Activated CD4-positive, alpha-beta T cell treated with anti-CD3 and anti-CD28 coated beads, Interleukin-2, amount 50 U/mL, for 16 hours (primary cell): ENCODE data around the gene LYZL4.

Source experiments
- DNase-seq: peaks from one replicate; pipeline ENCODE4 v3.0.0-alpha.2; 2020

LYZL4 gene

GRCh38 chr3:42410370-42411131 is at the start of gene LYZL4:
TSS of gene LYZL4 (minus strand) at chr3:42410610. CDS start at chr3:42407251, 3,359 bp downstream.
- DNase-seq: no peak

- no peak for DNase-seq
These were observed 48.7 kb upstream of the LYZL4 start for GRCh38 chr3:42459151-42459550.

GRCh38 chr3:42456211-42456610 is 45.8 kb upstream of the LYZL4 start:
- DNase-seq: no peak

GRCh38 chr3:42451546-42452230 is 41.3 kb upstream of the LYZL4 start:
- DNase-seq: no peak

GRCh38 chr3:42451116-42451515 is 40.7 kb upstream of the LYZL4 start:
- DNase-seq: no peak

- DNase-seq: no peak
These were observed 40.2 kb upstream of the LYZL4 start for GRCh38 chr3:42450567-42450966.

- DNase-seq: no peak
These were observed 37.1 kb upstream of the LYZL4 start for GRCh38 chr3:42447481-42447880.

- no peak for DNase-seq
These were observed 36.0 kb upstream of the LYZL4 start for GRCh38 chr3:42446111-42447050.

- peak; percentile 76 for DNase-seq
These were observed 33.5 kb upstream of the LYZL4 start for GRCh38 chr3:42443819-42444436.

- DNase-seq: no peak
These were observed 32.9 kb upstream of the LYZL4 start for GRCh38 chr3:42443292-42443691.

- no peak for DNase-seq
These were observed 32.2 kb upstream of the LYZL4 start for GRCh38 chr3:42442640-42443039.

- DNase-seq: no peak
These were observed 31.4 kb upstream of the LYZL4 start for GRCh38 chr3:42441791-42442190.

- DNase-seq: no peak
These were observed 30.5 kb upstream of the LYZL4 start for GRCh38 chr3:42440924-42441323.

- DNase-seq: no peak
These were observed 29.1 kb upstream of the LYZL4 start for GRCh38 chr3:42439261-42440115.

GRCh38 chr3:42438758-42439157 is 28.3 kb upstream of the LYZL4 start:
- no peak for DNase-seq

GRCh38 chr3:42438193-42438592 is 27.8 kb upstream of the LYZL4 start:
- DNase-seq: no peak

- no peak for DNase-seq
These were observed 24.5 kb upstream of the LYZL4 start for GRCh38 chr3:42434777-42435380.

GRCh38 chr3:42432485-42432884 is 22.1 kb upstream of the LYZL4 start:
- no peak for DNase-seq

- no peak for DNase-seq
These were observed 20.5 kb upstream of the LYZL4 start for GRCh38 chr3:42430781-42431532.

- no peak for DNase-seq
These were observed 18.4 kb upstream of the LYZL4 start for GRCh38 chr3:42428830-42429229.
